MCF 10A (cell line): ENCODE data around the gene PKNOX2. TPM values are rescaled to one million over a fixed set of nuclear protein-coding genes. Genes with fewer than 3 reads are reported as not detected.

Source experiments
- BruUV-seq: library from RNA; stranded (reverse); fragments of 400-500 nt; replicated peaks from 2 replicates; lab custom pipeline; 2021; lab: Mats Ljungman, UMichigan
- CTCF ChIA-PET: fragments of 300-600 bp; sonication (Branson Sonifier 250); formaldehyde crosslinking; extraction: SDS; loops from one replicate; lab custom pipeline; 2021; ENCODE audit warnings: antibody characterized with exemption, inconsistent platforms; lab: Yijun Ruan, JAX
- POLR2A ChIA-PET: fragments of 300-600, 350-650 bp; sonication (Branson Sonifier 250); formaldehyde crosslinking; extraction: SDS; loops from one replicate; lab custom pipeline; 2020; ENCODE audit warnings: antibody characterized with exemption, inconsistent platforms; lab: Yijun Ruan, JAX
- DNase-seq: peaks from one replicate; pipeline ENCODE4 v3.0.0-alpha.2; 2018; ENCODE audit not compliant: unreplicated experiment
- H3K27ac Mint-ChIP-seq: one replicate; pipeline ENCODE4 v1.8.0; 2022; ENCODE audit warnings: mild to moderate bottlenecking, low read depth, mixed read lengths; ENCODE audit not compliant: unreplicated experiment
- H3K27me3 Mint-ChIP-seq: one replicate; pipeline ENCODE4 v1.8.0; 2022; ENCODE audit warnings: mixed read lengths; ENCODE audit not compliant: insufficient read depth, unreplicated experiment
- H3K36me3 Mint-ChIP-seq: one replicate; pipeline ENCODE4 v1.8.0; 2022; ENCODE audit warnings: mild to moderate bottlenecking, moderate library complexity, mixed read lengths; ENCODE audit not compliant: insufficient read depth, unreplicated experiment
- H3K4me1 Mint-ChIP-seq: one replicate; pipeline ENCODE4 v1.8.0; 2022; ENCODE audit warnings: mixed read lengths; ENCODE audit not compliant: insufficient read depth, unreplicated experiment
- H3K4me3 Mint-ChIP-seq: one replicate; pipeline ENCODE4 v1.8.0; 2022; ENCODE audit warnings: mild to moderate bottlenecking, moderate library complexity, mixed read lengths; ENCODE audit not compliant: unreplicated experiment
- H3K9me3 Mint-ChIP-seq: one replicate; pipeline ENCODE4 v1.8.0; 2022; ENCODE audit warnings: mixed read lengths; ENCODE audit not compliant: unreplicated experiment
- CTCF ChIP-seq: fragments of 200-600 bp; IDR thresholded peaks from one replicate; pipeline ENCODE4 v1.8.0; 2022; ENCODE audit warnings: antibody characterized with exemption, mild to moderate bottlenecking; ENCODE audit not compliant: unreplicated experiment
- intact Hi-C: fragments of 100-400 bp; cut with micrococcal nuclease; formaldehyde crosslinking; loops from 2 replicates; pipeline ENCODE4 v1.14.1; 2022
- total RNA-seq: library from RNA; stranded (reverse); gene quantifications from 2 replicates; pipeline ENCODE4 v1.2.3, GENCODE V29; 2022

PKNOX2 gene
- total RNA-seq, 1 experiment from 2014 or later: not detected

- Mint-ChIP-seq H3K9me3 (no peaks in the 10 kb centered on the region), H3K4me3 (no peak overlapping the region), H3K27ac (no peak overlapping the region), H3K4me1 (no peaks in the 10 kb centered on the region), H3K36me3 (no peaks in the 10 kb centered on the region), H3K27me3 (no peaks in the 10 kb centered on the region)
- CTCF ChIA-PET: interaction anchor here (0.8 kb wide), 1 partner anchor 12 kb away, joined by 3 read pairs; no protein-coding TSS in a partner anchor
- no TSS peak for BruUV-seq
- POLR2A ChIA-PET: no interaction called here
- no peak for TF ChIP-seq CTCF
- intact Hi-C loops: no loop called here
- no peak for DNase-seq
These were observed 300.7 kb downstream of the PKNOX2 start for GRCh38 chr11:125465255-125465654.

- ChIA-PET CTCF (interaction anchor here (0.8 kb wide), 1 partner anchor 12 kb away, joined by 3 read pairs; no protein-coding TSS in a partner anchor), POLR2A (no interaction called here)
- TF ChIP-seq CTCF: no peak
- intact Hi-C loops: no loop called here
- BruUV-seq: no TSS peak
- Mint-ChIP-seq H3K9me3 (no peaks in the 10 kb centered on the region), H3K4me1 (no peaks in the 10 kb centered on the region), H3K36me3 (no peaks in the 10 kb centered on the region), H3K27me3 (no peaks in the 10 kb centered on the region), H3K4me3 (no peak overlapping the region), H3K27ac (no peak overlapping the region)
- no peak for DNase-seq
These were observed 301.1 kb downstream of the PKNOX2 start for GRCh38 chr11:125465701-125466100.

- ChIA-PET CTCF (interaction anchor here (1.2 kb wide), 1 partner anchor 16 kb away, joined by 3 read pairs; no protein-coding TSS in a partner anchor), POLR2A (no interaction called here)
- Mint-ChIP-seq H3K9me3 (no peaks in the 10 kb centered on the region), H3K36me3 (no peaks in the 10 kb centered on the region), H3K4me1 (no peaks in the 10 kb centered on the region), H3K27me3 (no peaks in the 10 kb centered on the region), H3K4me3 (no peak overlapping the region), H3K27ac (no peak overlapping the region)
- BruUV-seq: no TSS peak
- no peak for TF ChIP-seq CTCF
- intact Hi-C loops: no loop called here
- no peak for DNase-seq
These were observed 303.5 kb downstream of the PKNOX2 start for GRCh38 chr11:125468025-125468424.

GRCh38 chr11:125468852-125469251 is 304.3 kb downstream of the PKNOX2 start:
- no peak overlapping the region for H3K27ac Mint-ChIP-seq
- intact Hi-C loops: no loop called here
- ChIA-PET POLR2A (no interaction called here), CTCF (interaction anchor here (0.6 kb wide), 1 partner anchor 344 kb away, joined by 3 read pairs; no protein-coding TSS in a partner anchor)
- no peak for TF ChIP-seq CTCF
- H3K9me3 Mint-ChIP-seq: no peaks in the 10 kb centered on the region
- DNase-seq: no peak
- no peaks in the 10 kb centered on the region for H3K27me3 Mint-ChIP-seq
- H3K4me3 Mint-ChIP-seq: no peak overlapping the region
- no TSS peak for BruUV-seq
- H3K36me3 Mint-ChIP-seq: no peaks in the 10 kb centered on the region
- no peaks in the 10 kb centered on the region for H3K4me1 Mint-ChIP-seq
